Measurements from ENCODE around the gene COL6A2. TPM values are rescaled to one million over a fixed set of nuclear protein-coding genes. Genes with fewer than 3 reads are reported as not detected.

COL6A2 gene
- total and polyA plus RNA-seq, 2 of the 13 experiments (the other 11 are each of a cell fraction or from before 2014, with no cell fraction given): 0.07 to 0.41 TPM

DNA sequence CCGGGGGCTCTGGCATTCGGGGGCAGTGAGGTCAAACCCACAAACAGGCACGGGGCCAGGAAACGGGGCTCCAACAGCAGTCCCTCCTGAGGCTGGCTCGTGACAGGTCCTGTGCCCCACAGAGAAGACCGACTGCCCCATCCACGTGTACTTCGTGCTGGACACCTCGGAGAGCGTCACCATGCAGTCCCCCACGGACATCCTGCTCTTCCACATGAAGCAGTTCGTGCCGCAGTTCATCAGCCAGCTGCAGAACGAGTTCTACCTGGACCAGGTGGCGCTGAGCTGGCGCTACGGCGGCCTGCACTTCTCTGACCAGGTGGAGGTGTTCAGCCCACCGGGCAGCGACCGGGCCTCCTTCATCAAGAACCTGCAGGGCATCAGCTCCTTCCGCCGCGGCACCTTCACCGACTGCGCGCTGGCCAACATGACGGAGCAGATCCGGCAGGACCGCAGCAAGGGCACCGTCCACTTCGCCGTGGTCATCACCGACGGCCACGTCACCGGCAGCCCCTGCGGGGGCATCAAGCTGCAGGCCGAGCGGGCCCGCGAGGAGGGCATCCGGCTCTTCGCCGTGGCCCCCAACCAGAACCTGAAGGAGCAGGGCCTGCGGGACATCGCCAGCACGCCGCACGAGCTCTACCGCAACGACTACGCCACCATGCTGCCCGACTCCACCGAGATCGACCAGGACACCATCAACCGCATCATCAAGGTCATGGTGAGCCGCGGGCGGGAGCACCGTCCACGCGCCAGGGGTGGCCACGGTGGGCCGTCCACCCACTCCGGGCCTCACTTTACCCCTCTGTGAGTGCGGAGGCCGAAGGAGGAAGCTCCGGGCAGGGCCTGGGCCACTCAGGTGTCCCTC, 14.2 kb downstream of the COL6A2 start:
- no peaks in the 10 kb centered on the region for H3K4me1 ChIP-seq (ENCODE audit: insufficient read depth, low read length)
- ChIA-PET POLR2A (no interaction called here), CTCF (ENCODE audit: low intra/inter-chr PET ratio, low total read pairs) (no interaction called here)
- no peaks in the 10 kb centered on the region for H3K79me2 ChIP-seq (ENCODE audit: insufficient read depth, low read length)
- H3K9me3 ChIP-seq (ENCODE audit: low read length): peaks cover 11% of the 10 kb centered on the region
- TF ChIP-seq ETV5 (CRISPR knock-in tag; IDR thresholded peaks at IDR 0.05; ENCODE audit: borderline replicate concordance) (no peak), ZNF501 (CRISPR knock-in tag; IDR thresholded peaks at IDR 0.05) (no peak), TBX2 (CRISPR knock-in tag; IDR thresholded peaks at IDR 0.05; ENCODE audit: borderline replicate concordance) (no peak), GTF2F1 (IDR thresholded peaks at IDR 0.05; ENCODE audit: low read length) (no peak), ZNF644 (CRISPR knock-in tag; IDR thresholded peaks at IDR 0.05; ENCODE audit: low read depth) (no peak), CBFB (CRISPR knock-in tag; IDR thresholded peaks at IDR 0.05) (no peak), BORCS8-MEF2B (CRISPR knock-in tag; IDR thresholded peaks at IDR 0.05) (no peak), PHF20 (CRISPR knock-in tag; IDR thresholded peaks at IDR 0.05) (no peak), PCBP1 (IDR thresholded peaks at IDR 0.05; ENCODE audit: borderline replicate concordance, low read depth, low read length) (no peak), SPEN (CRISPR knock-in tag; IDR thresholded peaks at IDR 0.05; ENCODE audit: low read depth) (no peak), ZFYVE20 (CRISPR knock-in tag; IDR thresholded peaks at IDR 0.05; ENCODE audit: borderline replicate concordance, low read depth) (no peak), SNAI1 (CRISPR knock-in tag; IDR thresholded peaks at IDR 0.05; ENCODE audit: borderline replicate concordance) (no peak), MXI1 (IDR thresholded peaks at IDR 0.05; ENCODE audit: borderline replicate concordance, low read depth, low read length) (no peak), ZNF552 (CRISPR knock-in tag; IDR thresholded peaks at IDR 0.05; ENCODE audit: borderline replicate concordance) (no peak)
- TF ChIP-seq, protein P1, sequence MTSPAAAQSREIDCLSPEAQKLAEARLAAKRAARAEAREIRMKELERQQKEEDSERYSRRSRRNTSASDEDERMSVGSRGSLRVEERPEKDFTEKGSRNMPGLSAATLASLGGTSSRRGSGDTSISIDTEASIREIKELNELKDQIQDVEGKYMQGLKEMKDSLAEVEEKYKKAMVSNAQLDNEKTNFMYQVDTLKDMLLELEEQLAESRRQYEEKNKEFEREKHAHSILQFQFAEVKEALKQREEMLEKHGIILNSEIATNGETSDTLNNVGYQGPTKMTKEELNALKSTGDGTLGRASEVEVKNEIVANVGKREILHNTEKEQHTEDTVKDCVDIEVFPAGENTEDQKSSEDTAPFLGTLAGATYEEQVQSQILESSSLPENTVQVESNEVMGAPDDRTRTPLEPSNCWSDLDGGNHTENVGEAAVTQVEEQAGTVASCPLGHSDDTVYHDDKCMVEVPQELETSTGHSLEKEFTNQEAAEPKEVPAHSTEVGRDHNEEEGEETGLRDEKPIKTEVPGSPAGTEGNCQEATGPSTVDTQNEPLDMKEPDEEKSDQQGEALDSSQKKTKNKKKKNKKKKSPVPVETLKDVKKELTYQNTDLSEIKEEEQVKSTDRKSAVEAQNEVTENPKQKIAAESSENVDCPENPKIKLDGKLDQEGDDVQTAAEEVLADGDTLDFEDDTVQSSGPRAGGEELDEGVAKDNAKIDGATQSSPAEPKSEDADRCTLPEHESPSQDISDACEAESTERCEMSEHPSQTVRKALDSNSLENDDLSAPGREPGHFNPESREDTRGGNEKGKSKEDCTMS (CRISPR knock-in tag; conservative IDR thresholded peaks at IDR 0.05): no peak
- TF ChIP-seq, protein P2, sequence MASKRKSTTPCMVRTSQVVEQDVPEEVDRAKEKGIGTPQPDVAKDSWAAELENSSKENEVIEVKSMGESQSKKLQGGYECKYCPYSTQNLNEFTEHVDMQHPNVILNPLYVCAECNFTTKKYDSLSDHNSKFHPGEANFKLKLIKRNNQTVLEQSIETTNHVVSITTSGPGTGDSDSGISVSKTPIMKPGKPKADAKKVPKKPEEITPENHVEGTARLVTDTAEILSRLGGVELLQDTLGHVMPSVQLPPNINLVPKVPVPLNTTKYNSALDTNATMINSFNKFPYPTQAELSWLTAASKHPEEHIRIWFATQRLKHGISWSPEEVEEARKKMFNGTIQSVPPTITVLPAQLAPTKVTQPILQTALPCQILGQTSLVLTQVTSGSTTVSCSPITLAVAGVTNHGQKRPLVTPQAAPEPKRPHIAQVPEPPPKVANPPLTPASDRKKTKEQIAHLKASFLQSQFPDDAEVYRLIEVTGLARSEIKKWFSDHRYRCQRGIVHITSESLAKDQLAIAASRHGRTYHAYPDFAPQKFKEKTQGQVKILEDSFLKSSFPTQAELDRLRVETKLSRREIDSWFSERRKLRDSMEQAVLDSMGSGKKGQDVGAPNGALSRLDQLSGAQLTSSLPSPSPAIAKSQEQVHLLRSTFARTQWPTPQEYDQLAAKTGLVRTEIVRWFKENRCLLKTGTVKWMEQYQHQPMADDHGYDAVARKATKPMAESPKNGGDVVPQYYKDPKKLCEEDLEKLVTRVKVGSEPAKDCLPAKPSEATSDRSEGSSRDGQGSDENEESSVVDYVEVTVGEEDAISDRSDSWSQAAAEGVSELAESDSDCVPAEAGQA (IDR thresholded peaks at IDR 0.05; ENCODE audit: low read depth): no peak
- TF ChIP-seq, protein P2 (CRISPR knock-in tag; IDR thresholded peaks at IDR 0.05; ENCODE audit: borderline replicate concordance): no peak
- peaks cover 3 to 24% of the 10 kb centered on the region in 2 experiments; a peak in 3 of 5 replicates for H3K27me3 ChIP-seq (ENCODE audit: control insufficient read depth in 1 of 2, insufficient read depth in 2 of 2, low read length in 2 of 2)
- no peaks in the 10 kb centered on the region for H4K20me1 ChIP-seq (ENCODE audit: insufficient read depth, low read length)
- 78% methylated on average over 32 of the region's 69 CpGs for WGBS (ENCODE audit: low lambda C conversion rate)
- no TSS peak for BruUV-seq (replicated peaks)
- H3K4me3 ChIP-seq (replicated peaks in 1 of 3; ENCODE audit: insufficient read depth in 1 of 3, low read depth in 2 of 3, low read length in 3 of 3): no peak overlapping the region
- ATAC-seq (no peak), DNase-seq (ENCODE audit: low spot score) (no peak), FAIRE-seq (no peak)
- H3K27ac ChIP-seq (ENCODE audit: extremely low read length, insufficient read depth, low read length): no peak overlapping the region
- no peak overlapping the region for H2AFZ ChIP-seq (ENCODE audit: low read length)
- no peak overlapping the region for H3K4me2 ChIP-seq (ENCODE audit: low read depth, low read length)
- no peak overlapping the region for H3K9ac ChIP-seq (ENCODE audit: insufficient read depth, low read depth, low read length)
- no peaks in the 10 kb centered on the region for H3K36me3 ChIP-seq (replicated peaks in 1 of 2; ENCODE audit: control insufficient read depth in 1 of 2, insufficient read depth in 2 of 2, low read length in 2 of 2)
- intact Hi-C loops (cut with micrococcal nuclease; ENCODE audit: unreplicated experiment): no loop called here
- in situ Hi-C loops (cut with HindIII; ENCODE audit: extremely low pct_ligation_motif_present, low pct_unique_long_range_greater_than_20kb): no loop called here
